Breast epithelium (tissue), 4 donors: ENCODE results near the gene ASCC3. TPM values are rescaled to one million over a fixed set of nuclear protein-coding genes. Genes with fewer than 3 reads are reported as not detected.
A peak's percentile ranks its signal among the peaks of the same experiment; 100 is the strongest.

Experiments
- DNase-seq, 2 donors: peaks; one replicate each; pipeline ENCODE4 v3.0.0-alpha.2; 2019; ENCODE audit warnings: low spot score in 2 of 2
- H3K27ac ChIP-seq, 2 donors: fragments of 200-600 bp; sonication (generic) in 1 of 2; one replicate each; pipeline ENCODE4 v1.5.1; 2016 to 2019; ENCODE audit warnings: mild to moderate bottlenecking in 1 of 2
- H3K27me3 ChIP-seq, 2 donors: fragments of 200-600 bp; sonication (generic) in 1 of 2; one replicate each; pipeline versions ENCODE4 v1.5.1 to v1.6.0; 2017 to 2019; ENCODE audit warnings: control low read depth in 1 of 2, mild to moderate bottlenecking in 1 of 2
- H3K36me3 ChIP-seq: fragments of 200-600 bp; one replicate; pipeline ENCODE4 v1.5.1; 2019
- H3K4me1 ChIP-seq, 2 donors: fragments of 200-600 bp; sonication (generic); one replicate each; pipeline ENCODE4 v1.5.1; 2016 to 2019; ENCODE audit warnings: control low read depth in 1 of 2
- H3K4me3 ChIP-seq, 3 donors: fragments of 200-600 bp; sonication (generic); 1 replicate in 2 of 3; 2 replicates in 1 of 3; pipeline ENCODE4 v1.5.1; 2016 to 2019; ENCODE audit warnings: mild to moderate bottlenecking in 3 of 3, moderate library complexity in 2 of 3
- H3K9me3 ChIP-seq, 2 donors: fragments of 200-600 bp; sonication (generic) in 1 of 2; one replicate each; pipeline ENCODE4 v1.5.1; 2016 to 2019; ENCODE audit warnings: control low read depth in 1 of 2
- POLR2A ChIP-seq: fragments of 450-650 bp; IDR thresholded peaks from one replicate; pipeline ENCODE4 v1.6.1; 2016; ENCODE audit warnings: antibody characterized with exemption, mild to moderate bottlenecking, moderate library complexity
- POLR2AphosphoS5 ChIP-seq, 3 donors: sonication (generic); formaldehyde crosslinking; IDR thresholded peaks; one replicate each; pipeline ENCODE4 v1.6.1; 2017; ENCODE audit warnings: antibody characterized with exemption in 3 of 3
- intact Hi-C: fragments of 100-400 bp; cut with DNase I; formaldehyde crosslinking; loops from one replicate; pipeline ENCODE4 v1.15.1; 2023; ENCODE audit warnings: low total_unique reads
- total RNA-seq, 3 donors: library from RNA; depleted of rRNA; stranded (reverse); fragments of >200 nt; gene quantifications; one replicate each; pipeline ENCODE4 v1.1.0, GENCODE V29; 2016
- TF ChIP-seq, protein P1 (sequence below), 3 donors: fragments of 450-650 bp; IDR thresholded peaks; one replicate each; pipeline ENCODE4 v1.5.1; 2016 to 2017; ENCODE audit warnings: antibody characterized with exemption in 3 of 3, mild to moderate bottlenecking in 3 of 3, moderate library complexity in 3 of 3

The ASCC3 gene
- total RNA-seq, 3 donors from 2014 or later, result 23.5 to 49.3 (median 44.6) TPM

DNA sequence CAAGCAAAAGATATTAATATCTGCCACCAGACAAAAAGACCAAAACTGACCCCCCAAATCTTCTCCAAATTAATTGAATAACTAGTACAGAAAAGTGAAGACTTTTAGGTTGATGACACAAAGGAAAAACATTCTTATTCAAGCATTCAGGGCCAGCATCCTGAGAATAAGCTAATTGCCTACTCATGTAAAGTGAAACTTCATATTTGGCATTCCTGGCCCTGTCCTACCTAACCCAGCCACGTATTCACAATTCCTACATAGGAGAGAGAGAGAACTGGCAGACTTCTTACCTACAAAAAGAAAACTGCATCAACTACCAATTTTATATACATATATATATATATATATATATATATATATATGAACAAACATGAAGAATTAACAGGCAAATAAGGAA lies 4.9 kb upstream of the ASCC3 start:
- Histone ChIP-seq H3K27ac (no peak overlapping the region), H3K36me3 (no peaks in the 10 kb centered on the region), H3K4me1 (no peaks in the 10 kb centered on the region), H3K27me3 (no peaks in the 10 kb centered on the region), H3K4me3 (no peak overlapping the region), H3K9me3 (no peaks in the 10 kb centered on the region)
- intact Hi-C loops, result no loop called here
- no peak for TF ChIP-seq POLR2AphosphoS5 (IDR thresholded peaks at IDR 0.05)
- no peak for TF ChIP-seq POLR2A
- TF ChIP-seq, protein P1, sequence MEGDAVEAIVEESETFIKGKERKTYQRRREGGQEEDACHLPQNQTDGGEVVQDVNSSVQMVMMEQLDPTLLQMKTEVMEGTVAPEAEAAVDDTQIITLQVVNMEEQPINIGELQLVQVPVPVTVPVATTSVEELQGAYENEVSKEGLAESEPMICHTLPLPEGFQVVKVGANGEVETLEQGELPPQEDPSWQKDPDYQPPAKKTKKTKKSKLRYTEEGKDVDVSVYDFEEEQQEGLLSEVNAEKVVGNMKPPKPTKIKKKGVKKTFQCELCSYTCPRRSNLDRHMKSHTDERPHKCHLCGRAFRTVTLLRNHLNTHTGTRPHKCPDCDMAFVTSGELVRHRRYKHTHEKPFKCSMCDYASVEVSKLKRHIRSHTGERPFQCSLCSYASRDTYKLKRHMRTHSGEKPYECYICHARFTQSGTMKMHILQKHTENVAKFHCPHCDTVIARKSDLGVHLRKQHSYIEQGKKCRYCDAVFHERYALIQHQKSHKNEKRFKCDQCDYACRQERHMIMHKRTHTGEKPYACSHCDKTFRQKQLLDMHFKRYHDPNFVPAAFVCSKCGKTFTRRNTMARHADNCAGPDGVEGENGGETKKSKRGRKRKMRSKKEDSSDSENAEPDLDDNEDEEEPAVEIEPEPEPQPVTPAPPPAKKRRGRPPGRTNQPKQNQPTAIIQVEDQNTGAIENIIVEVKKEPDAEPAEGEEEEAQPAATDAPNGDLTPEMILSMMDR (IDR thresholded peaks at IDR 0.05), result no peak
- DNase-seq, result no peak

- intact Hi-C loops, result no loop called here
- Histone ChIP-seq H3K4me3 (no peak overlapping the region), H3K9me3 (no peaks in the 10 kb centered on the region)
Observed at GRCh38 chr6:100883347-100883746, 2.2 kb upstream of the ASCC3 start.

DNA sequence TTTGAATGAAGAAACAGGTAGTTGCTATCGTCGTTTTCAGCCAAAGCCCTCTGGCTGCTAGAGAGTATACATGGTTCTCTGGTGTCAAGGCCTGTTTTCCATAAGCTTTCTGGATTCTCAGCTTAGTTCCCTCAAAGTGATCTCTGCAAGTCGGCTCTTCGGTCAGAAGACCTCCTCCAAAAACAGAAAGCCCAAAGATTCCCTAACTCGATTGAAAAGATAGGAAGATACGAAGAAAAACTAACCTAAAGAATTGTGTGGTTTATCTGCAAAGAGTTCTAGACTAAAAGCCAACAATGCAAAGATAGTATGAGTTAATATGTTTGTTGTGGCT lies 545 bp upstream of the ASCC3 start:
- Histone ChIP-seq H3K36me3 (no peaks in the 10 kb centered on the region), H3K4me1 (no peaks in the 10 kb centered on the region), H3K9me3 (no peaks in the 10 kb centered on the region), H3K4me3 (peak overlapping the region; percentile 71 to 87 (median 82)), H3K27me3 (no peaks in the 10 kb centered on the region), H3K27ac (peak overlapping the region; percentile 93 to 94)
- intact Hi-C loops, result no loop called here
- TF ChIP-seq POLR2AphosphoS5 (IDR thresholded peaks at IDR 0.05), result no peak
- TF ChIP-seq, protein P1 (IDR thresholded peaks at IDR 0.05), result no peak
- no peak for TF ChIP-seq POLR2A
- DNase-seq, result no peak

More at GRCh38 chr6:100883347-100883746, 2.2 kb upstream of the ASCC3 start:
- TF ChIP-seq, protein P1 (IDR thresholded peaks at IDR 0.05), result no peak
- TF ChIP-seq POLR2A (no peak), POLR2AphosphoS5 (IDR thresholded peaks at IDR 0.05) (no peak)
- H3K4me1 ChIP-seq, result no peaks in the 10 kb centered on the region
- H3K36me3 ChIP-seq, result no peaks in the 10 kb centered on the region
- H3K27me3 ChIP-seq, result no peaks in the 10 kb centered on the region
- DNase-seq, result no peak
- H3K27ac ChIP-seq, result no peak overlapping the region

DNA sequence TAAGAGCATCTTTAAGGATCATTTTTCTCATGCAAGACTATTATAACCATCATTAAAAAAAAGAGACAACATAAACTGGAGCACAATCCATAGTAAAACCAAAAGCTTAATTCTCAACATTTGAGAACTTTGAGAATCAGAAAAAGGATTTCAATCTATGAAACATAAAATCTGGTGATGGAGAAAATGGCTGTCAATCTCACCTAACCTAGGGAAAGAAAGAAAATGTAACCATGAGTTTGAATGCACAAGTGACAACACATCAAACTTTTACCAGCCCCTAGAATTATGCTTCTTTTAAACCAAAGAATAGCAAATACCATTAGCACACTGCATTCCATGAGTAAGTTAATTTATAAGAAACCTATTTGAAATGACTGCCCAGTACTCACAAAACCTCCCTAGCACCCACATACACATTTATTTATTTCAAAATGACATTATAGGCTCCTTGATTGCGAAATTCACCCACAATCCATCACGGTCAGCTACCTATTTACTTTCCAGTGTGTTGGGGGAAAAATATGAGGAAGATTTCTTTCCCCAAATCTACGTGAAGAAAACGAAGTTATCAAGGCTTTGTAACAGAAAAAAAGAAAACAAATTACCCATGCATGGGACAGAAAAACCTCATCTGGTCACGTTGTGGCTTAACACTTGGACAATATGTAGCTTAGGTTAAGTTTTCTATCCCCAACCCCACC lies 828 bp downstream of the ASCC3 start:
- no peaks in the 10 kb centered on the region for H3K27me3 ChIP-seq
- intact Hi-C loops, result no loop called here
- no peaks in the 10 kb centered on the region for H3K4me1 ChIP-seq
- peak overlapping the region; percentile 93 to 94 for H3K27ac ChIP-seq
- H3K9me3 ChIP-seq, result no peaks in the 10 kb centered on the region
- no peak for DNase-seq
- H3K4me3 ChIP-seq, result peak overlapping the region; percentile 71 to 87 (median 82)
- no peak for TF ChIP-seq POLR2A
- TF ChIP-seq POLR2AphosphoS5 (IDR thresholded peaks at IDR 0.05), result no peak
- TF ChIP-seq, protein P1 (IDR thresholded peaks at IDR 0.05), result no peak
- no peaks in the 10 kb centered on the region for H3K36me3 ChIP-seq

DNA sequence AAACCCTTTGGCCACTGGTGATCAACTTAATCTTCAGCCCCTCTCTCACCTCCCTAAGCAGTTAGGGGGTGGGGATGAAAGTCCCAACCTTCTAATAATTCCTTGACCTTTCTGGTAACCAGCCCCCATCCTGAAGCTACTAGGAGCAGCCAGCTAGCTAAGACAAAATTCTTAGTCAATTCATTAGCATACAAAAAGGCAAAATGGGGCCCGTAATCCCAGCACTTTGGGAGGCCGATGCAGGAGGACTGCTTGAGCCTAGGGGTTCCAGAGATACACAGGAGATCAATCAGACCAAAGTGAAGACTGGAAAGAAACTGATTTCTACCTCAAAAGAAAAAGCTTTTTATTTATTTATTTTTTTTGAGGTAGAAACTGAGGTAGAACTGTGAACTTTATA lies 1.8 kb downstream of the ASCC3 start:
- intact Hi-C loops, result no loop called here

More for the DNA sequence above, 1.8 kb downstream of the ASCC3 start:
- no peak for DNase-seq
- H3K27me3 ChIP-seq, result no peaks in the 10 kb centered on the region
- TF ChIP-seq POLR2AphosphoS5 (IDR thresholded peaks at IDR 0.05) (no peak), POLR2A (no peak)
- TF ChIP-seq, protein P1 (IDR thresholded peaks at IDR 0.05), result no peak
- no peak overlapping the region for H3K27ac ChIP-seq
- no peaks in the 10 kb centered on the region for H3K9me3 ChIP-seq
- no peaks in the 10 kb centered on the region for H3K4me1 ChIP-seq
- no peaks in the 10 kb centered on the region for H3K36me3 ChIP-seq
- H3K4me3 ChIP-seq, result no peak overlapping the region
